ENCODE data around the gene NUP62CL. TPM values are rescaled to one million over a fixed set of nuclear protein-coding genes. Genes with fewer than 3 reads are reported as not detected.

Gene NUP62CL
- total and polyA plus RNA-seq, 4 donors = 0.97 to 6.8 (median 2.6) TPM

DNA sequence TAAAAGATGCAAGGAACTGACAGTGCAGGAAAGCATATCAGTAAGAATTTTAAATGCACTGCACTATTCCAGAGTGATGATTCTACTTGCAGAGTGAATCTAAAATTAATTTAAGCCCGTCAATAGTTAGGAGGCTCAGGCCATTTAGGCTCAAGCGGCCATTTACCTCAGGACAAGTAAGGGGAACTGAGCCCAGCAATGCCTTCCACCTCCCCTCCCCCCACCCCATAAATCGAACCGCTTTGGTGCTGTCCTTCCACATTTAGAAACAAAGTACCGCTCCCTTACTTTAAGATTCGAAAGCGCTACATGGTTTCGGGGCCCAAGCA lies 88.3 kb downstream of the NUP62CL start:
- peak overlapping the region; percentile 39 to 47 for H3K9ac ChIP-seq (ENCODE audit: low read depth in 1 of 2, low read length in 2 of 2)
- TF ChIP-seq FOXA2 (IDR thresholded peaks at IDR 0.05) = no peak
- TF ChIP-seq, protein P1, sequence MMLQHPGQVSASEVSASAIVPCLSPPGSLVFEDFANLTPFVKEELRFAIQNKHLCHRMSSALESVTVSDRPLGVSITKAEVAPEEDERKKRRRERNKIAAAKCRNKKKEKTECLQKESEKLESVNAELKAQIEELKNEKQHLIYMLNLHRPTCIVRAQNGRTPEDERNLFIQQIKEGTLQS (IDR thresholded peaks at IDR 0.05) = no peak
- no peak for TF ChIP-seq RXRA (IDR thresholded peaks at IDR 0.05)
- TF ChIP-seq GABPA (IDR thresholded peaks at IDR 0.05 in 1 of 2, conservative IDR thresholded peaks at IDR 0.05 in 1 of 2) = no peak
- TF ChIP-seq NR2F2 (IDR thresholded peaks at IDR 0.05) = no peak
- TF ChIP-seq YY1 (IDR thresholded peaks at IDR 0.05) = no peak
- TF ChIP-seq FOXA1 (IDR thresholded peaks at IDR 0.05) = no peak
- TF ChIP-seq ZBTB33 (IDR thresholded peaks at IDR 0.05) = no peak
- TF ChIP-seq MAX (IDR thresholded peaks at IDR 0.05) = no peak
- TF ChIP-seq RAD21 (IDR thresholded peaks at IDR 0.05) = no peak
- no peak for TF ChIP-seq JUND (IDR thresholded peaks at IDR 0.05)
- TF ChIP-seq, protein P2, sequence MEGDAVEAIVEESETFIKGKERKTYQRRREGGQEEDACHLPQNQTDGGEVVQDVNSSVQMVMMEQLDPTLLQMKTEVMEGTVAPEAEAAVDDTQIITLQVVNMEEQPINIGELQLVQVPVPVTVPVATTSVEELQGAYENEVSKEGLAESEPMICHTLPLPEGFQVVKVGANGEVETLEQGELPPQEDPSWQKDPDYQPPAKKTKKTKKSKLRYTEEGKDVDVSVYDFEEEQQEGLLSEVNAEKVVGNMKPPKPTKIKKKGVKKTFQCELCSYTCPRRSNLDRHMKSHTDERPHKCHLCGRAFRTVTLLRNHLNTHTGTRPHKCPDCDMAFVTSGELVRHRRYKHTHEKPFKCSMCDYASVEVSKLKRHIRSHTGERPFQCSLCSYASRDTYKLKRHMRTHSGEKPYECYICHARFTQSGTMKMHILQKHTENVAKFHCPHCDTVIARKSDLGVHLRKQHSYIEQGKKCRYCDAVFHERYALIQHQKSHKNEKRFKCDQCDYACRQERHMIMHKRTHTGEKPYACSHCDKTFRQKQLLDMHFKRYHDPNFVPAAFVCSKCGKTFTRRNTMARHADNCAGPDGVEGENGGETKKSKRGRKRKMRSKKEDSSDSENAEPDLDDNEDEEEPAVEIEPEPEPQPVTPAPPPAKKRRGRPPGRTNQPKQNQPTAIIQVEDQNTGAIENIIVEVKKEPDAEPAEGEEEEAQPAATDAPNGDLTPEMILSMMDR (IDR thresholded peaks at IDR 0.05; ENCODE audit: low read depth, low read length, missing input control) = no peak
- TF ChIP-seq HNF4A (conservative IDR thresholded peaks at IDR 0.05) = no peak
- TF ChIP-seq REST (IDR thresholded peaks at IDR 0.05) = no peak
- TF ChIP-seq HNF4G (IDR thresholded peaks at IDR 0.05) = no peak
- TF ChIP-seq TAF1 (conservative IDR thresholded peaks at IDR 0.05) = no peak
- no peak for TF ChIP-seq EGR1 (IDR thresholded peaks at IDR 0.05; ENCODE audit: low read depth in 2 of 2)
- TF ChIP-seq SP1 (IDR thresholded peaks at IDR 0.05) = no peak
- no peaks in the 10 kb centered on the region for H3K9me3 ChIP-seq (ENCODE audit: control insufficient read depth in 4 of 4, low read length in 3 of 4)
- WGBS = 1% methylated on average over 8 of the region's 8 CpGs
- peaks cover 0 to 3% (median 0%) of the 10 kb centered on the region in 4 donors for H3K27me3 ChIP-seq (ENCODE audit: control insufficient read depth in 4 of 4, insufficient read depth in 4 of 4, low read length in 3 of 4)
- peaks cover 0 to 6% (median 3%) of the 10 kb centered on the region in 4 donors for H3K4me1 ChIP-seq (ENCODE audit: control insufficient read depth in 4 of 4, insufficient read depth in 4 of 4, low read length in 3 of 4)
- peak overlapping the region; percentile 70 to 72 for H3K27ac ChIP-seq (ENCODE audit: low read depth in 1 of 2, low read length in 2 of 2)
- H3K36me3 ChIP-seq (ENCODE audit: control insufficient read depth in 4 of 4, insufficient read depth in 3 of 4, low read depth in 1 of 4, low read length in 3 of 4) = peaks cover 0 to 27% (median 21%) of the 10 kb centered on the region in 4 donors
- DNase-seq (ENCODE audit: low spot score) = no peak
- H3K4me3 ChIP-seq (ENCODE audit: low read depth in 1 of 3, low read length in 3 of 3) = peak overlapping the region; percentile 62 to 85 (median 68)
